Transverse colon (tissue), 3 donors: ENCODE results near the gene MAST4.

Experiments
- CTCF ChIP-seq, 5 experiments: fragments of 200-600 bp in 3 of 5; fragments of 450-650 bp in 2 of 5; sonication (generic) in 3 of 5; IDR thresholded peaks; 1 replicate in 2 of 5; 2 replicates in 3 of 5; pipeline ENCODE4 v1.5.1; 2016 to 2017; ENCODE audit warnings: antibody characterized with exemption in 5 of 5, inconsistent platforms in 3 of 5, mild to moderate bottlenecking in 2 of 5, moderate library complexity in 1 of 5
- EP300 ChIP-seq: sonication (generic); formaldehyde crosslinking; IDR thresholded peaks from one replicate; pipeline ENCODE4 v1.6.1; 2017; ENCODE audit warnings: antibody characterized with exemption, low read depth
- POLR2A ChIP-seq: fragments of 450-650 bp; IDR thresholded peaks from one replicate; pipeline ENCODE4 v1.6.1; 2016; ENCODE audit warnings: antibody characterized with exemption, mild to moderate bottlenecking, moderate library complexity

GRCh38 chr5:66757219-66757833 is 161.1 kb downstream of the MAST4 start:
- TF ChIP-seq CTCF (IDR thresholded peaks at IDR 0.05) = peak; percentile 37 to 51 (median 43)
- no peak for TF ChIP-seq POLR2A
- no peak for TF ChIP-seq EP300
